Panc1 (cell line): Measurements from ENCODE around the gene PROX1. TPM values are rescaled to one million over a fixed set of nuclear protein-coding genes. Genes with fewer than 3 reads are reported as not detected.

ENCODE experiments used
- ATAC-seq: fragments of 200-7000 bp; cut with Tn5 transposase; 2 replicates; pipeline ENCODE4 v1.9.1; 2020; ENCODE audit warnings: mild to moderate bottlenecking, moderate library complexity
- BruUV-seq: library from RNA; stranded (reverse); fragments of 400-500 nt; replicated peaks from 2 replicates; lab custom pipeline; 2021; lab: Mats Ljungman, UMichigan
- CTCF ChIA-PET: fragments of 300-600 bp; sonication (Branson Sonifier 250); formaldehyde crosslinking; loops from one replicate; lab custom pipeline; 2022; ENCODE audit warnings: antibody characterized with exemption; lab: Charles Lee
- POLR2A ChIA-PET: fragments of 300-600 bp; sonication (Branson Sonifier 250); formaldehyde crosslinking; loops from one replicate; lab custom pipeline; 2022; ENCODE audit warnings: antibody characterized with exemption; lab: Charles Lee
- DNase-seq: peaks from one replicate; pipeline ENCODE4 v3.0.0-alpha.2; 2010; ENCODE audit warnings: low read depth, low spot score
- H3K27ac ChIP-seq: 2 replicates; pipeline ENCODE4 v1.5.1; 2011; ENCODE audit warnings: mild to moderate bottlenecking, low read length, inconsistent platforms
- H3K27me3 ChIP-seq: fragments of 200-500 bp; sonication (Bioruptor generic); 2 replicates; pipeline ENCODE4 v1.6.0; 2014; ENCODE audit warnings: low read length, inconsistent platforms; ENCODE audit not compliant: control insufficient read depth, insufficient read depth
- H3K36me3 ChIP-seq: fragments of 200-500 bp; sonication (Bioruptor generic); 2 replicates; pipeline ENCODE4 v1.5.1; 2014; ENCODE audit warnings: inconsistent platforms, mild to moderate bottlenecking, low read length, moderate library complexity; ENCODE audit not compliant: control insufficient read depth, insufficient read depth
- H3K4me1 ChIP-seq: 2 replicates; pipeline ENCODE4 v1.5.1; 2011; ENCODE audit warnings: inconsistent platforms, mild to moderate bottlenecking, low read length, moderate library complexity; ENCODE audit not compliant: control insufficient read depth, insufficient read depth
- H3K4me3 ChIP-seq, 2 experiments: 2 replicates each; pipeline ENCODE4 v1.5.1; 2011 to 2012; ENCODE audit warnings: low read depth in 2 of 2, low read length in 2 of 2, mild to moderate bottlenecking in 2 of 2, inconsistent platforms in 1 of 2, moderate library complexity in 1 of 2
- H3K9me3 ChIP-seq: fragments of 200-500 bp; sonication (Bioruptor generic); 2 replicates; pipeline ENCODE4 v1.5.1; 2014; ENCODE audit warnings: low read depth, mild to moderate bottlenecking, inconsistent platforms, low read length, moderate library complexity; ENCODE audit not compliant: control insufficient read depth, insufficient read depth
- POLR2AphosphoS5 ChIP-seq: IDR thresholded peaks from 2 replicates; pipeline ENCODE4 v1.6.1; 2012; ENCODE audit warnings: mild to moderate bottlenecking, low read depth, low read length, moderate library complexity
- SIN3A ChIP-seq: IDR thresholded peaks from 2 replicates; pipeline ENCODE4 v1.6.1; 2012; ENCODE audit warnings: low read depth, mild to moderate bottlenecking, low read length, moderate library complexity, borderline replicate concordance; ENCODE audit not compliant: insufficient read depth
- TCF7L2 ChIP-seq: IDR thresholded peaks from 2 replicates; pipeline ENCODE4 v1.6.1; 2011; ENCODE audit warnings: mild to moderate bottlenecking, low read depth, low read length, inconsistent platforms
- in situ Hi-C: cut with HindIII; loops from 2 replicates; pipeline ENCODE4 v1.10.0; 2016; ENCODE audit warnings: low sequenced_read_pairs, low pct_unique_long_range_greater_than_20kb
- intact Hi-C: fragments of 100-400 bp; cut with micrococcal nuclease; formaldehyde crosslinking; loops from one replicate; pipeline ENCODE4 v1.10.0; 2022; ENCODE audit not compliant: unreplicated experiment
- total RNA-seq: library from RNA; stranded (reverse); gene quantifications from one replicate; pipeline ENCODE4 v1.2.1, GENCODE V29; 2021; ENCODE audit not compliant: unreplicated experiment
- TF ChIP-seq, protein P1 (sequence below), 2 experiments: IDR thresholded peaks; 2 replicates each; pipeline ENCODE4 v1.6.1; 2011 to 2012; ENCODE audit warnings: low read depth in 2 of 2, control low read depth in 1 of 2, low read length in 1 of 2, mild to moderate bottlenecking in 1 of 2, moderate library complexity in 1 of 2; ENCODE audit not compliant: insufficient read depth in 1 of 2
- TF ChIP-seq, protein P2 (sequence below): fragments of 450-650 bp; IDR thresholded peaks from 2 replicates; pipeline ENCODE4 v1.5.1; 2017; ENCODE audit warnings: mild to moderate bottlenecking

PROX1 gene
- total RNA-seq, 1 experiment from 2014 or later, result 0.13 TPM

DNA sequence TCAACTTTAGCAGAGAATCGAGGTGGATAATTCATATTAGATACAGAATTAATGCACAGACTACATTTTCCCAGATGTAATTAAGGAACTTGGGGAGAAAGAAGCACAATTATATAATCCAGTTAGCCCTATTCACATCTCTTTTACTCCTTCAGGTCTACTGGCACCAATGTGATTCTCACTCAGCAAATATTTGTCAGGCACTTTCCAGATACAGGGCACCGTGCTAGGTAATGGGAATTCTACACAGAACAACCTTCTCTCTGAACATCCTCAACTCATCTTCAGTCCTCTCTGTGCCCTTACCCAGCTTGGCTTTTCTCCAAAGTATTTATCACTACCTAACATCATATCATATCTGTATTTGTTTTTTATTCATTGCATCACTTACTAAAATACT, 15.6 kb upstream of the PROX1 start:
- Histone ChIP-seq H3K36me3 (no peaks in the 10 kb centered on the region), H3K9me3 (no peaks in the 10 kb centered on the region), H3K27ac (no peak overlapping the region), H3K4me3 (no peak overlapping the region), H3K27me3 (peaks cover 6% of the 10 kb centered on the region; the same call in 1 of the 2 replicates), H3K4me1 (no peaks in the 10 kb centered on the region)
- BruUV-seq, result no TSS peak
- in situ Hi-C loops, result no loop called here
- intact Hi-C loops, result no loop called here
- ATAC-seq, result no peak
- TF ChIP-seq SIN3A (no peak), TCF7L2 (no peak), POLR2AphosphoS5 (no peak)
- TF ChIP-seq, protein P1, sequence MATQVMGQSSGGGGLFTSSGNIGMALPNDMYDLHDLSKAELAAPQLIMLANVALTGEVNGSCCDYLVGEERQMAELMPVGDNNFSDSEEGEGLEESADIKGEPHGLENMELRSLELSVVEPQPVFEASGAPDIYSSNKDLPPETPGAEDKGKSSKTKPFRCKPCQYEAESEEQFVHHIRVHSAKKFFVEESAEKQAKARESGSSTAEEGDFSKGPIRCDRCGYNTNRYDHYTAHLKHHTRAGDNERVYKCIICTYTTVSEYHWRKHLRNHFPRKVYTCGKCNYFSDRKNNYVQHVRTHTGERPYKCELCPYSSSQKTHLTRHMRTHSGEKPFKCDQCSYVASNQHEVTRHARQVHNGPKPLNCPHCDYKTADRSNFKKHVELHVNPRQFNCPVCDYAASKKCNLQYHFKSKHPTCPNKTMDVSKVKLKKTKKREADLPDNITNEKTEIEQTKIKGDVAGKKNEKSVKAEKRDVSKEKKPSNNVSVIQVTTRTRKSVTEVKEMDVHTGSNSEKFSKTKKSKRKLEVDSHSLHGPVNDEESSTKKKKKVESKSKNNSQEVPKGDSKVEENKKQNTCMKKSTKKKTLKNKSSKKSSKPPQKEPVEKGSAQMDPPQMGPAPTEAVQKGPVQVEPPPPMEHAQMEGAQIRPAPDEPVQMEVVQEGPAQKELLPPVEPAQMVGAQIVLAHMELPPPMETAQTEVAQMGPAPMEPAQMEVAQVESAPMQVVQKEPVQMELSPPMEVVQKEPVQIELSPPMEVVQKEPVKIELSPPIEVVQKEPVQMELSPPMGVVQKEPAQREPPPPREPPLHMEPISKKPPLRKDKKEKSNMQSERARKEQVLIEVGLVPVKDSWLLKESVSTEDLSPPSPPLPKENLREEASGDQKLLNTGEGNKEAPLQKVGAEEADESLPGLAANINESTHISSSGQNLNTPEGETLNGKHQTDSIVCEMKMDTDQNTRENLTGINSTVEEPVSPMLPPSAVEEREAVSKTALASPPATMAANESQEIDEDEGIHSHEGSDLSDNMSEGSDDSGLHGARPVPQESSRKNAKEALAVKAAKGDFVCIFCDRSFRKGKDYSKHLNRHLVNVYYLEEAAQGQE (IDR thresholded peaks at IDR 0.05; ENCODE audit: insufficient read depth in 1 of 2, low read depth in 2 of 2, low read length in 1 of 2), result no peak
- TF ChIP-seq, protein P2, sequence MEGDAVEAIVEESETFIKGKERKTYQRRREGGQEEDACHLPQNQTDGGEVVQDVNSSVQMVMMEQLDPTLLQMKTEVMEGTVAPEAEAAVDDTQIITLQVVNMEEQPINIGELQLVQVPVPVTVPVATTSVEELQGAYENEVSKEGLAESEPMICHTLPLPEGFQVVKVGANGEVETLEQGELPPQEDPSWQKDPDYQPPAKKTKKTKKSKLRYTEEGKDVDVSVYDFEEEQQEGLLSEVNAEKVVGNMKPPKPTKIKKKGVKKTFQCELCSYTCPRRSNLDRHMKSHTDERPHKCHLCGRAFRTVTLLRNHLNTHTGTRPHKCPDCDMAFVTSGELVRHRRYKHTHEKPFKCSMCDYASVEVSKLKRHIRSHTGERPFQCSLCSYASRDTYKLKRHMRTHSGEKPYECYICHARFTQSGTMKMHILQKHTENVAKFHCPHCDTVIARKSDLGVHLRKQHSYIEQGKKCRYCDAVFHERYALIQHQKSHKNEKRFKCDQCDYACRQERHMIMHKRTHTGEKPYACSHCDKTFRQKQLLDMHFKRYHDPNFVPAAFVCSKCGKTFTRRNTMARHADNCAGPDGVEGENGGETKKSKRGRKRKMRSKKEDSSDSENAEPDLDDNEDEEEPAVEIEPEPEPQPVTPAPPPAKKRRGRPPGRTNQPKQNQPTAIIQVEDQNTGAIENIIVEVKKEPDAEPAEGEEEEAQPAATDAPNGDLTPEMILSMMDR, result no peak
- POLR2A ChIA-PET, result no interaction called here
- CTCF ChIA-PET, result no interaction called here
- no peak for DNase-seq

DNA sequence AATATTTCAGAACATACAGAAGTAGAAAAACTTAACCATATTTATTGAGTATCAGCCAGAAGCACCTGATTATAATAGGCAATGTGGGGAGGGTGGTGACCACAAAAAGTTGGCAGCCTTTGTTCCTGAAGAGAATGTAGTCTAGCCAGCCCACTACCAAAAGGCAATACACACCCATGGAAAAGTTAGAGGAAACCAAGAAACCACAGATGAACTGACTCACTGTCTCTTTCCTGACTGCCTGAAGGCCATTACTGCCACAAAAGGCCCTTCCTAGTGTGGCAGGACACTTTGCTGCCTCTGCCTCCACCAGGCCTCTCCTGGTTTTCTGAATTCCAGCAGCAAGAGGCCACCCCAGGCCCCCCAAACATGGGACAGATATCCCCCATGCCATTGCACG, 14.6 kb upstream of the PROX1 start:
- H3K4me3 ChIP-seq, result no peak overlapping the region
- ChIA-PET CTCF (no interaction called here), POLR2A (no interaction called here)
- H3K27ac ChIP-seq, result no peak overlapping the region
- no peaks in the 10 kb centered on the region for H3K9me3 ChIP-seq
- intact Hi-C loops (no loop called here), in situ Hi-C loops (no loop called here)
- TF ChIP-seq TCF7L2 (no peak), SIN3A (no peak)
- H3K36me3 ChIP-seq, result no peaks in the 10 kb centered on the region
- peaks cover 6% of the 10 kb centered on the region; the same call in 1 of the 2 replicates for H3K27me3 ChIP-seq
- ATAC-seq, result no peak
- no peak for DNase-seq
- no TSS peak for BruUV-seq
- H3K4me1 ChIP-seq, result no peaks in the 10 kb centered on the region

DNA sequence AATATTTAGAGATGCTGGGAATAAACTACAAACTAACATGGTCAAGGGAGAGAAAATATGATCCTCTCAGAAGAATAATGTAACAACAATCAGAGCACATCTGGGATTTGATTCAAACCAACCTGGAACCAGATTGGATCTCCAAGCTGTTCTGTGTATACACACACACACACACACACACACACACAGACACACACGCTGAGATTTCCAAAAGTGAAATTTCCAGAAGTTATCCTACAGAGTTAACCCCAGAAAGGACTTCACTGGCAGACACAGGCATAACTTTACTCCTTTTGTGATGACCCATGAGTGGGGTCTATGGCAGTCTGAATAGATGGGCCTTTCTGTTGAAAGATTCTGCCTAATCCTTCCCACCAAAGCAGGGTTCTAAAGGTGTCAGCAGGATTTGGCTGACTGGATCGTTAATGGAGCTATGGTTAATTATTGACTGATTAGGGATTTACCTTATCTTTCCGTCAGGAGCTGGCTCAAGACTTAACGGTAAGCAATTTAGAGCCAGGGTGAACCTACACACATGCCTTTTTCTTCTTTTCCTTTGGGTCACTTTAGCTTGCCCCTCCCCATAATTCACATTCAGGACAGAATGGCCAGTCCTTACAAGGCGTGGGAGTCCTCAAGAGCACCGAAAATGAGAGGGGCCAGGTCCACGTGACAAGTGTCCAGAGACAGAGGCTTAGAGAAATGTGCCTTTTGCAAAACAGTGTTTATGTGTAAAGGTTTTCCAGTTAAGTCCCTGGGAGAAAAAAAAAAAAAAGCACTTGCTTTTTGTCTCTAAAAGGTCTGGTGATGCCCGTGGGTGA, 10.9 kb upstream of the PROX1 start:
- Histone ChIP-seq H3K27me3 (no peaks in the 10 kb centered on the region; the same call in 1 of the 2 replicates), H3K27ac (no peak overlapping the region), H3K36me3 (no peaks in the 10 kb centered on the region), H3K4me3 (no peak overlapping the region), H3K9me3 (no peaks in the 10 kb centered on the region), H3K4me1 (no peaks in the 10 kb centered on the region)
- DNase-seq, result no peak
- BruUV-seq, result no TSS peak
- intact Hi-C loops, result no loop called here
- CTCF ChIA-PET, result no interaction called here
- POLR2A ChIA-PET, result no interaction called here
- TF ChIP-seq TCF7L2 (no peak), SIN3A (no peak), POLR2AphosphoS5 (no peak)
- TF ChIP-seq, protein P1 (IDR thresholded peaks at IDR 0.05; ENCODE audit: insufficient read depth in 1 of 2, low read depth in 2 of 2, low read length in 1 of 2), result no peak
- TF ChIP-seq, protein P2, result no peak
- in situ Hi-C loops, result no loop called here
- ATAC-seq, result no peak
